Activated gamma-delta T cell treated with Interleukin-2 at 50 U/mL for 16 hours (primary cell): ENCODE results near the gene KIF25.

Source experiments
- DNase-seq: peaks from one replicate; pipeline ENCODE4 v3.0.0-alpha.2; 2020

Gene KIF25

GRCh38 chr6:167997642-167998041, at the start of gene KIF25:
KIF25 (plus strand) TSS chr6:167997671; CDS start chr6:168029586, 31,915 bp downstream.
- no peak for DNase-seq

- DNase-seq = no peak
Measured at GRCh38 chr6:167947716-167948115, 49.8 kb upstream of the KIF25 start.

GRCh38 chr6:167948716-167949115, 48.8 kb upstream of the KIF25 start:
- DNase-seq = no peak

GRCh38 chr6:167949121-167949684, 48.3 kb upstream of the KIF25 start:
- no peak for DNase-seq

GRCh38 chr6:167951781-167952511, 45.5 kb upstream of the KIF25 start:
- no peak for DNase-seq

GRCh38 chr6:167952512-167952859, 45.0 kb upstream of the KIF25 start:
- no peak for DNase-seq

- no peak for DNase-seq
Measured at GRCh38 chr6:167953551-167953950, 43.9 kb upstream of the KIF25 start.

- DNase-seq = no peak
Measured at GRCh38 chr6:167954151-167954550, 43.3 kb upstream of the KIF25 start.

GRCh38 chr6:167956491-167956890, 41.0 kb upstream of the KIF25 start:
- no peak for DNase-seq

GRCh38 chr6:167956983-167957492, 40.4 kb upstream of the KIF25 start:
- no peak for DNase-seq

GRCh38 chr6:167957626-167958025, 39.8 kb upstream of the KIF25 start:
- DNase-seq = no peak

- DNase-seq = no peak
Measured at GRCh38 chr6:167960579-167960978, 36.9 kb upstream of the KIF25 start.

- DNase-seq = no peak
Measured at GRCh38 chr6:167962711-167963110, 34.8 kb upstream of the KIF25 start.

- no peak for DNase-seq
Measured at GRCh38 chr6:167963589-167964057, 33.8 kb upstream of the KIF25 start.

GRCh38 chr6:167965592-167966539, 31.6 kb upstream of the KIF25 start:
- no peak for DNase-seq

GRCh38 chr6:167966540-167966905, 30.9 kb upstream of the KIF25 start:
- no peak for DNase-seq

GRCh38 chr6:167968091-167968490, 29.4 kb upstream of the KIF25 start:
- no peak for DNase-seq

- no peak for DNase-seq
Measured at GRCh38 chr6:167970230-167970629, 27.2 kb upstream of the KIF25 start.

GRCh38 chr6:167972193-167972592, 25.3 kb upstream of the KIF25 start:
- DNase-seq = no peak

- DNase-seq = no peak
Measured at GRCh38 chr6:167973148-167973885, 24.2 kb upstream of the KIF25 start.

- no peak for DNase-seq
Measured at GRCh38 chr6:167974640-167975344, 22.7 kb upstream of the KIF25 start.

GRCh38 chr6:167975458-167975857, 22.0 kb upstream of the KIF25 start:
- DNase-seq = no peak
